GM18520 (cell line): ENCODE results near the gene TYMP.

ENCODE experiments used
- ATAC-seq: cut with Tn5 transposase; IDR thresholded peaks from one replicate; pipeline ENCODE4 v1.9.1; 2021; ENCODE audit not compliant: unreplicated experiment

The TYMP gene

GRCh38 chr22:50506611-50507420 is 23.0 kb downstream of the TYMP start:
- no peak for ATAC-seq

GRCh38 chr22:50505776-50506610 is 23.8 kb downstream of the TYMP start:
- ATAC-seq = no peak

- no peak for ATAC-seq
These were observed 24.5 kb downstream of the TYMP start for GRCh38 chr22:50505276-50505775.

- no peak for ATAC-seq
These were observed 25.2 kb downstream of the TYMP start for GRCh38 chr22:50504369-50505211.

- no peak for ATAC-seq
These were observed 26.2 kb downstream of the TYMP start for GRCh38 chr22:50503475-50504145.

- ATAC-seq = no peak
These were observed 27.0 kb downstream of the TYMP start for GRCh38 chr22:50502628-50503474.

- no peak for ATAC-seq
These were observed 27.7 kb downstream of the TYMP start for GRCh38 chr22:50502096-50502495.

- no peak for ATAC-seq
These were observed 29.4 kb downstream of the TYMP start for GRCh38 chr22:50500452-50500851.

GRCh38 chr22:50498322-50498890 is 31.4 kb downstream of the TYMP start:
- ATAC-seq = no peak

GRCh38 chr22:50497093-50497492 is 32.7 kb downstream of the TYMP start:
- no peak for ATAC-seq

- no peak for ATAC-seq
These were observed 39.1 kb downstream of the TYMP start for GRCh38 chr22:50490531-50491308.

- ATAC-seq = no peak
These were observed 40.2 kb downstream of the TYMP start for GRCh38 chr22:50489363-50490243.

- no peak for ATAC-seq
These were observed 40.9 kb downstream of the TYMP start for GRCh38 chr22:50488886-50489285.

- no peak for ATAC-seq
These were observed 41.7 kb downstream of the TYMP start for GRCh38 chr22:50488006-50488677.

- no peak for ATAC-seq
These were observed 42.4 kb downstream of the TYMP start for GRCh38 chr22:50487290-50488005.

- no peak for ATAC-seq
These were observed 43.1 kb downstream of the TYMP start, which contains the start of gene MIOX for GRCh38 chr22:50486561-50487289. Gene MIOX, plus strand, starts transcription at chr22:50486859. Its CDS starts 39 bp downstream, at chr22:50486898.
